ENCODE measurements around the gene BIN2.
A peak's percentile ranks its signal among the peaks of the same experiment; 100 is the strongest.
"Not testable (repeated sequence)": the region's sequence is repeated elsewhere in the genome, so short reads cannot be mapped to it uniquely, and the experiment has no call there.

Gene BIN2

GRCh38 chr12:51318846-51319599 lies 5.0 kb downstream of the BIN2 start:
- intact Hi-C loops (cut with DNase I): no loop called here
- no peak for DNase-seq

- DNase-seq; intact Hi-C loops (cut with DNase I): not testable (repeated sequence)
Measured at GRCh38 chr12:51318057-51318806, 5.7 kb downstream of the BIN2 start.

GRCh38 chr12:51311389-51311788 lies 12.6 kb downstream of the BIN2 start:
- no peak for DNase-seq
- intact Hi-C loops (cut with DNase I): no loop called here

GRCh38 chr12:51307655-51308593 lies 16.1 kb downstream of the BIN2 start:
- intact Hi-C loops (cut with DNase I): no loop called here
- DNase-seq: no peak

GRCh38 chr12:51306507-51306906 lies 17.5 kb downstream of the BIN2 start:
- intact Hi-C loops (cut with DNase I): no loop called here
- DNase-seq: no peak

- DNase-seq; intact Hi-C loops (cut with DNase I): not testable (repeated sequence)
Measured at GRCh38 chr12:51300768-51301167, 23.2 kb downstream of the BIN2 start.

GRCh38 chr12:51295651-51296050 lies 28.3 kb downstream of the BIN2 start:
- intact Hi-C loops (cut with DNase I): no loop called here
- no peak for DNase-seq

GRCh38 chr12:51294097-51294496 lies 29.9 kb downstream of the BIN2 start:
- not testable (repeated sequence) for DNase-seq

GRCh38 chr12:51293696-51294095 lies 30.3 kb downstream of the BIN2 start:
- intact Hi-C loops (cut with DNase I): no loop called here
- DNase-seq: no peak

More at GRCh38 chr12:51294097-51294496, 29.9 kb downstream of the BIN2 start:
- intact Hi-C loops (cut with DNase I): not testable (repeated sequence)

- DNase-seq: peak in 5 of 10 donors; percentile 6 to 89 (median 16)
- intact Hi-C loops (cut with DNase I): not testable (repeated sequence)
Measured at GRCh38 chr12:51291603-51292513, 32.1 kb downstream of the BIN2 start.

- no peak for DNase-seq
- intact Hi-C loops (cut with DNase I): no loop called here
Measured at GRCh38 chr12:51285843-51286242, 38.1 kb downstream of the BIN2 start.

- no peak for DNase-seq
- intact Hi-C loops (cut with DNase I): no loop called here
Measured at GRCh38 chr12:51281202-51281924, 42.6 kb downstream of the BIN2 start.

- intact Hi-C loops (cut with DNase I): no loop called here
- no peak for DNase-seq
Measured at GRCh38 chr12:51275088-51275487, 48.9 kb downstream of the BIN2 start.

GRCh38 chr12:51272810-51273209 lies 51.2 kb downstream of the BIN2 start:
- DNase-seq; intact Hi-C loops (cut with DNase I): not testable (repeated sequence)

- intact Hi-C loops (cut with DNase I): no loop called here
- DNase-seq: no peak
Measured at GRCh38 chr12:51270951-51271518, 52.9 kb downstream of the BIN2 start.

- peak in 5 of 10 donors; percentile 8 to 86 (median 33) for DNase-seq
- intact Hi-C loops (cut with DNase I): no loop called here
Measured at GRCh38 chr12:51270067-51270950, 53.7 kb downstream of the BIN2 start, which contains the start of gene SMAGP. SMAGP (minus strand) TSS chr12:51270415; CDS start chr12:51269278, 1,137 bp downstream.

Measured in posterior cingulate gyrus (tissue), 11 donors.